Stimulated activated CD4-positive, alpha-beta T cell treated with anti-CD3 and anti-CD28 coated beads, Interleukin-2, amount 100 ng/mL, for 48 hours (primary cell): Measurements from ENCODE around the gene ADAM22.

Source experiments
- DNase-seq, 2 donors: peaks; one replicate each; pipeline ENCODE4 v3.0.0-alpha.2; 2020

The ADAM22 gene

DNA sequence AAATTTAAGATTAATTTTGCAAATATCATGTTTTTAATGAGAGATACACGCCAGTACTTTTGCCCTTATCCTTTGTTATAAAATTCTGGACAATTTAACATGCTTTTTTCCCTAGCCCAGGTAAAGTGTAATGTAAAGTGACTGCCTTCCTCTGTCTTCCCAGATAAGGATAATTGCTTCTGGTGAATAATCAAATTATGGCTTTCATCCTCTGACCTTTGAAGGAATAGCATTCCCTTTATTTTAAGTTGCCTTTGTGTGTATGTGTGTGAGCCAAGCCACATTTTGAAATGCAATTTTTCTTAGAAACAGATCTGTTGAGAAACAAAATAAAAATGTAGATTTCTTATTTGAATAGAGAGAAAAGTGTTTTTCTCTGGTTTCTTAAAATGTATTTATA lies 107.5 kb downstream of the ADAM22 start:
- no peak for DNase-seq

DNA sequence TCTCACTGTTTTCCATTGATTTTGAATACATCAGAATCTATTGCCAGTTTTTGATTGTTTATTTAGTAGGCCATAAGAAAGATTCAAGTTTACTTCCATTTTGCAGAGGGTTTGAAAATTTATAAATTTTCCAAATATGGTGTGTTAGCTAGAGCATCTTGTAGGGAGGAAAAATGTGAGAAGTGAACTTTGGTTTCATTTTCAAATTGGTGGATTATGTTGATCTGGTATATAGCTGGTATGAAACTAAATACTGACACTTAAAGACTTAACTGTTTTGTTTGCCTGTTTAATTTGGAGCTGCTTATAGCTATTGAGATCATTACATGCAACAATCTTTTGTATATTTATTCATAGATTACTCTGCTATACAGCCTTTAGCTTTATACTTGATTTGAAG lies 108.1 kb downstream of the ADAM22 start:
- no peak for DNase-seq

- DNase-seq, result no peak
Observed at GRCh38 chr7:88042803-88043202, 108.8 kb downstream of the ADAM22 start.

DNA sequence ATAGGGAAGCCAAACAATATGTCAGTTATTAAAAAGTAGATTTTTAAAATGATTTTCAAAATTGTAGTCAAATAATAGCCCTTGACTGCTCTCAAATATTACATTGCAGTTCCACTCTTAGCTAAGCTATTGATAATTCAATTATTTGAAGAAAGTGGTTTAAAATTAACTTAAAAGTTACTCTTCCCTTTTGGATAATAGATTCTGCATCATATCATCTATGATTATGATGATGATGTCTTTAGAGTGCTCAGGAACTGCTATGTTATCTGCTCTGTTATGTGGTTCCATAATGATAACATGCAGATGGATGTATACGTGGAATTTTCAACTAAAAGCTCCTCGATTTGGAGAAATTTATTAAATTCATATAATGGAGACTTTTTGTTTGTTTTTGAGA lies 110.0 kb downstream of the ADAM22 start:
- no peak for DNase-seq

DNA sequence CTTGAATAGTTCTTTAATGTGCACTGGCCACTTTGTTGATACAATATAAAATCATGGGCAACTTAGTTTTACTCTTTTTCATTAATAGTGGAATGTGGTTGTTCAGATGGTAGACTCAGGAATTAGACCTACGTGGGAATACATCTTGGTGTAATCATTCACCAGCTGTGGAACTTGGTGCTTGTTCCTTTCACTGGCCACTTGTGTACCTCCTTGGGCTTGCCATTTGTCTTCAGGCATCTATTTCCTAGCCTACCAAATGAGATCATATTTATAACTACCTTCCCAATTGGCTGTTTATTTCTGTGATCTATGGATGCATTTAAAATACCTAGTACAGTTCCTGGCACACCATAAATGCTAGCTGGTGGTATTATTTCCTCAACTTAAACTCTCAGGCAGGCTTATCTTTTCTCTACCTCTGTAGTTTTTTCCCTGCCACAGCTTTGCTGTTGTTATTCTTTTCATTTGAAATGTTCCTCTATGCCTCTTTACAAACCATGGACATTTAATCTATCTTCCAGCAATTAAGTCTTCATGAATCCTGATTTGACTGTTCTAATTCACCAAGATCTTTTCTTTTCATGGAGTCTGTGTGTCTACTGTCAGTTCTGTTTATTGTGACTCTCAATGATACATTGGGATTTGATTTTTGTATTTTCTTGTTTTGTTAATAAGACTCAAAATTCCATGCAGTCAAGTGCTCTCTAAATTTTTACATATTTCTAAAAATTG lies 113.0 kb downstream of the ADAM22 start:
- DNase-seq, result no peak

GRCh38 chr7:88057655-88058054 lies 123.6 kb downstream of the ADAM22 start:
- DNase-seq, result no peak

GRCh38 chr7:88062238-88062637 lies 128.2 kb downstream of the ADAM22 start:
- no peak for DNase-seq

DNA sequence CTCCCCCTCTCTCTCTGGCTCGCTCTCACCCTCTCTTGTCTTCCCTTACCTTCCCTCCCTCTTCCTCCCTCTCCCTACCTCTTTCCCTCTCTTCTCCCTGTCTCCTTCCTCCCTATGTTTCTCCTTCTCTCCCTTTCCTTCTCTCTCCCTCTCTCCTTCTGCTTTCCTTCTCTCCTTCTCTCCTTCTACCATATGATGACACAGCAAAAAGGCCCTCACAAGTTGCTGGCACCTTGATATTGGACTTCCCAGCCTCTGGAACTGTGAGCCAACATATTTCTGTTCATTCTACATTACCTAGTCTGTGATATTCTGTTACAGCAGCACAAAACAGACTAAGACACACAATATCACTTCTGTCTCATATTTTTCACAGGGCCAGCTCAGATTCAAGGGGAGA lies 135.0 kb downstream of the ADAM22 start:
- DNase-seq, result no peak

DNA sequence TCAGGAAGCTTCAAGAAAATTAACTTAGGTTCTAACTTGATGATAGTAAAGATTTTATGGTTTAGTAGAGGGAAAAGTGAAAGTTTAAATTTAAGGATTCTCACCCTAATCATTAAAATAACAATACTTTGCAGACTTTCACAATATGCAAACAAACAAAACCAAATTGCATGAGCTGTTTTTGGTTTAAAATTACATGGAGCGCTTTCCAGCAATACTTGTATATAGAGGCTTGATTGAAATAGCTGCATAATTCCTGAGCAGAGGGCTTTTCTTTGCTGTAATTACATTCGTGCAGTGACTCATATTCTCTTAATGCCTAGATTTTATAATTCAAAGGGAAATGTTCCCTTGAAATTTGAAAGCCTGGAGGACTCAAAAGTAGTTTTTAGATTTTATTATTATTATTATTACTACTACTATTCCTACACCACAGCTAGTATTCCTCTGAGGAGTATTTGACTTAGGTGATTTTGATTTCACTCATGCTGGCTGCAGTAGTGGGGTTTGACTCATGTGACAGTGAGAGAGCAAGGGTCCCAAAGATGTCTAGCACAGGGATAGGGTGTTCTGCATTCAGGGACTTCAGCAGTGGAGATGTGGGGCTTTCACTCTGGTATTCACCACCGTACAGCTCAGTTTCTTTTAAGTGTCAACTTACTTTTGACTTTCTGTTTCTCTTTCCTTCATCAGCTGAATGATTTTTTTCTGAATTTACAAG lies 138.1 kb downstream of the ADAM22 start:
- DNase-seq, result no peak

- DNase-seq, result no peak
Observed at GRCh38 chr7:88072715-88073055, 138.6 kb downstream of the ADAM22 start.

DNA sequence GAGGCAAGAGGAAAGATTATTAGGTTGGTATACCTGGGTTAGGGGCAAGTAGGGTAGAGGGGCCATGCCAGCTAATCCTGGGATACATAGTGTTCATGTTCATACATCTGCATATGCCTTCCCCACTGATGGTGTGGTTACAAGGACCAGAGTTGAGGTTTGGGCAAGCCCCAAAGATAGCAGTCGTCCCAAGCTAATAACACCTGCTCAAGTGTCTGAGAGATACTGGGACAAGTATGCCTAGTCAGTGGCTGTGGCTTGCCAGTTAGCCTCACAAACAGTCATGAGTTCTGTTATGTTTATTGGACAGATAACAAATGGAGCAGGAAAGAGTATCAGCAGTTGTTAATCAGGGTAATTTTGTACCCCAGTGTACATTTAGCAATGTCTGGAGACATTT lies 139.6 kb downstream of the ADAM22 start:
- DNase-seq, result no peak

DNA sequence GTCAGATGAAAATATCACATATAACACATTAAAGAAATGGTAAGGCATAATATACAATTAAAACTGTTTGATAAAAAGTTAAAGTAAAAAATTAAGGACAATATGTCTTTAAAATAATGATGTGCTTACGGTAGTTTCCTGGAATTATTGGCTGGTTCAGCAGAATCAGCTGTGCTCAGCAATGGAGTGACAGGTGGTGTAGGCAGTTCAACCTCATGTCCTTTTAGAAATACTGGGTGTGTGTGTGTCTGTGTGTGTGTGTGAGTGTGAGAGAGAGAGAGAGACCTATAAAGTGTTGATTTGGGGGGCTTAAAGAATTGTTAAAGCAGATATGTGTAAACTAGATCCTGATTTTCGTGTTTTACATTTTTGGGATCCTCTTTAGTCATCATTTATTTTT lies 141.2 kb downstream of the ADAM22 start:
- no peak for DNase-seq

DNA sequence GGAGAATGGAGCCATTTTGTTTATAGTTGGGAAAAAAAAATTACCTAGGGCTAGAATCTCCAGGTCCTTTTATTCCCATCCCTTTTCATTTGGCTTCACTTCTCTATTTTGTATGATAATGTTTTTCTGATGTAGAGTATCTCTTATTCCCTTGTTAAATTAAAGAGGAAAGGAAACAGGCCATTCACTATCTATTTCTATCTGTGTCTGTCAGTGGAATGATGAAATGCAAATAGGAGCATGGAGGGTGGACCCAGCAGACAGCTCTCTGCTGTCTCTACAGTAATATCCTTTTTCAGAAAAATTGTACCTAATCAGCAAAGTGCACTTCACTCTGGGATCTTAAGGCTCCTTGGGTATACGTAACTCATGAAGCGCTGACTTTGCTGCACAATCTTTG lies 149.8 kb downstream of the ADAM22 start:
- DNase-seq, result no peak

- no peak for DNase-seq
Observed at GRCh38 chr7:88089561-88089960, 155.5 kb downstream of the ADAM22 start.

- no peak for DNase-seq
Observed at GRCh38 chr7:88090240-88090639, 156.2 kb downstream of the ADAM22 start.

DNA sequence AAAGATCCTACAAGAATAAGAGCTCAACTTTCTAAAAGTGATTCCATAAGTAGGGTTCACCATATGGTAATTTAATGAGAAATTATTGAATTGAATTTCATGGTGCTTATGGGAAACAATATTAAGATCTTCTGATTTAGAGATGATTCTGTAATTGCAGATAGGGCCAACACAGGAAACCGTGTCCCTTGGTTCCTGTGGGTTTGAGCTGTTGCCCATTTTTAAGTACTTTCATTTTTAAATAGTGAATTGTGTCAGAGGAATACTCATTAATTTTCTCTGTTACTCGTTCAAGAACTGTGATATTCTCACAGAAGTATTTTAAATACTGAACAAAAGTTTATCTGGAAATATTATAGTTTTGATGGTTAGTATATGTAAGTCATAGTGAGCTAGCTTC lies 156.6 kb downstream of the ADAM22 start:
- no peak for DNase-seq

DNA sequence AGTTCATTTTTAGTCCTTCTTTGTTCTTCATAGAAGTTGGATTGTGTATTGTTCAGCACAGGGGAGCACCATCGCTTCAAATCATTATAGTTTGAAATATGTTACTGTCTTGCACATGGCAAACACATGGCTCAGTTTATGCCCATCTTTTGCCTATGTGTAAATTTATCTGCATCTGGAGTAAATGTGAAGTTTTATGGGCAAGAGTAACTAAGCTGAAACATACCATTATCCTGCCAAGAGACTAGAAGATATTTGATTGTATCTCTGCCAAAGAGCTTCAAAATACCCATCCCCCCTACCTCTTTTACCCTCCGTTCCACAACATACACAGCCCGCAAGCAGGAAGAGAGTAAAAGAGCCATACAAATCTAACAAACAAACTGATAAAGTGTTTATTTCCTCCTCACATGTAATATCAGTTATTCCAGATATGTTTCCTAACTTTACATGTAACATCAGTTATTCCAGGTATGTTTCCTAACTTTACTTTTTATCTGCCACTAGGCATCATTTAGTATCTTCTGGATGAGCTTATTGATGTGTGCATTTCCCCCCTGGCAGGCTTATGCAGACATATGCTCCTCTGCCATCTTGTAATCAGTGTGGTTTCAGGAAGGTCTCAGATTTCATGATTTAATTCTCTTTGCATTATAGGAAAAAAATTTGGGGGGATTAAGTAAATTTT lies 158.1 kb downstream of the ADAM22 start:
- no peak for DNase-seq

DNA sequence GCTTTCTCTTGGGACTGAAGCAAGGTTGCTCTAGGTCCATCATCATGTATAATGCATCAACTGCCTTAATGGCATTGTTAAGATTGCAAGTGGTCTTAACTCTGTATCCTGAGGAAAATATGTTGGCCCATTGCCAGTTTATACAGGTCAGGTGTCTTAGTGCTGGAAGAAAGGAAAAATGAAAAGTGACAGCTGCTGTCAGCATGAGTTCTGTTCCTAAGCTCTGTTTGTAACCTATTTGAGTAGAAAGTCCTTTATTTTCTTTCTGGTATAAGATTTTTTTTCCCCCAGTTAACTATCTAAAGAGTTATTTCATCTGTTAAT lies 158.6 kb downstream of the ADAM22 start:
- DNase-seq, result no peak

DNA sequence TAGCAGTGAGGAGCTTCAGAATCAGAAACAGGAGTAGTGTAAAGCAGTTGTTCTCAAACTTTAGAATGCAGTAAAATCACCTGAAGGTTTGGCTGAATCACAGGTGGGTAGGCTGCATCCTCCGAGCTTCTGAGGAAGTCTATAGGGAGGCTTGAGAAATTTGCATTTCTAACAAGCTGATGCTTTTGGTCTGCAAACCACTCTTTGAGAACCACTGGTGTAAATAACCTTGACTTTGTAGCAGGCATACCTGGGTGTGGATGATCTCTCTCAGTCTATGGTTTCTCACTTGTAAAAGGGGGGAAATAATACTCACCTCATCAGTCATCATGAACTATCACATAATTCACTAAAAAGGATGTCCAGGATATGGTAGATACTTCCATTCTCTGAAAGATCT lies 167.7 kb downstream of the ADAM22 start:
- DNase-seq, result no peak

DNA sequence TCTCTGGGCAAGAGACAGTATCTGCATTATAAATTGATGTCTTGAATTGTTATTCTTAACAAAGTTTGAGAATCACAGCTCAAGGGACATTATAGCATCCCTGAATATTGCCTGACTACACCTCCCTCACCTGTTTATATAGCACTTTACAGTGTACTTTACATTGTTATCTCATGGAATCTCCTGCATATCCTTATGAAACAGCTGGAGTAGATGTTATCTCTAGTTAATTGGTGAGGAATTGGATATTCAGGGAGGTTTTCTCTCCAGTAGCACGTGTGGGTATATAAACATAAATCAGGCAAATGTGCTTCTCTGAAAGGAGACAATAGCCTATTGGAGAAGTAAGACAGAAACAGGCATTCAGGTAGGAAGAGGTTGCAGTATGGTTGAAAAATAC lies 168.6 kb downstream of the ADAM22 start:
- no peak for DNase-seq

- DNase-seq, result no peak
Observed at GRCh38 chr7:88104732-88105131, 170.7 kb downstream of the ADAM22 start.

- no peak for DNase-seq
Observed at GRCh38 chr7:88105231-88105630, 171.2 kb downstream of the ADAM22 start.

DNA sequence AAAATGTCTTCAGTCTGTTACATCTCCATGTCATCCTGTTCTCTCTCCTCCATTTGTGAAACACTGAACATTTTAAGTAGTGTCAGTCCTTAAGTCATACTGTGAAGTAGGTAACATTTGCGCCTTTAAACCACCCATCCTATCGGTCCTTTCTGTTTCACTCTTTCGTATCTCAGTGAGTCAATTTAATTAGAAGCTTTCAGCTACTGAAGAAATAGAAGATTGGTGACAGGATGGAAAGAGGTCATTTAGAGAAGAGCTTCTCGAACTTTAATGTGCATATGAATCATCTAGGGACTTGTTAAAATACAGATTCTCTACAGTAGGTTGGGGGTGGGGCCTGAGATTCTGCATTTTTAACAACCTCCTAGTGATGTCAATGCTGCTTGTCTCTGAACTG lies 172.4 kb downstream of the ADAM22 start:
- peak in 1 of 2 donors; percentile 7 for DNase-seq

DNA sequence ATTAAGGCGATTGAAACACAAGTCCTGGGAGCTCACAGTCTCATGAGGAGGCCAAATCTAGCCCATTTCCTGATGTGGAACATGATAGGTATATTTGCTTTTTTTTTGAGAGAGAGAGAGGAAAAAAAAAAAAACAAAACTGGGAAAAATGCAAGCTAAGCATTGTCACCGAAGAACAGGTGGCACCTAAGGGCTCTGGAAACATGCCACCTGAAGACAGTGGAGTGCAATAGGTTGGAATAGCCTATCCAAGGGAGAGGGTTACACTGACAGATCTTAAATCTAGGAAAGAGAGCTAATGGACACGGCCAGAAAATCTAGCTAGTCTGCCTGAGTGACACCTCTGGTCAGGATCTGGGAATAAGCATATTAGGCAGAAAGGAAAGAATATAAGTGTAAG lies 175.6 kb downstream of the ADAM22 start:
- no peak for DNase-seq
